Retina (tissue), 1 donor: ENCODE measurements around the gene FBXO21.
"Not testable (repeated sequence)": the region's sequence is repeated elsewhere in the genome, so short reads cannot be mapped to it uniquely, and the experiment has no call there.

Experiments used
- DNase-seq: peaks from one replicate; pipeline ENCODE4 v3.0.0-alpha.2; 2016

FBXO21 gene

GRCh38 chr12:117199956-117200744 lies 9.9 kb upstream of the FBXO21 start:
- DNase-seq: not testable (repeated sequence)

- not testable (repeated sequence) for DNase-seq
These were observed 6.1 kb upstream of the FBXO21 start for GRCh38 chr12:117196334-117196733.

- not testable (repeated sequence) for DNase-seq
These were observed 4.8 kb upstream of the FBXO21 start for GRCh38 chr12:117195027-117195426.

- DNase-seq: no peak
These were observed 3.6 kb upstream of the FBXO21 start for GRCh38 chr12:117193903-117194302.

GRCh38 chr12:117192581-117192980 lies 2.3 kb upstream of the FBXO21 start:
- not testable (repeated sequence) for DNase-seq

- DNase-seq: peak; percentile 8
These were observed 1.8 kb upstream of the FBXO21 start for GRCh38 chr12:117192057-117192456.

- DNase-seq: peak; percentile 87
These were observed 503 bp downstream of the FBXO21 start for GRCh38 chr12:117189725-117190209.

- DNase-seq: no peak
These were observed 1.1 kb downstream of the FBXO21 start for GRCh38 chr12:117188961-117189724.

GRCh38 chr12:117188121-117188665 lies 2.1 kb downstream of the FBXO21 start:
- DNase-seq: no peak

- DNase-seq: no peak
These were observed 2.8 kb downstream of the FBXO21 start for GRCh38 chr12:117187421-117187820.

- no peak for DNase-seq
These were observed 7.4 kb downstream of the FBXO21 start for GRCh38 chr12:117182866-117183265.

- DNase-seq: not testable (repeated sequence)
These were observed 8.8 kb downstream of the FBXO21 start for GRCh38 chr12:117181468-117181843.

- DNase-seq: no peak
These were observed 9.4 kb downstream of the FBXO21 start for GRCh38 chr12:117180758-117181467.

GRCh38 chr12:117178745-117179144 lies 11.5 kb downstream of the FBXO21 start:
- no peak for DNase-seq

- no peak for DNase-seq
These were observed 12.0 kb downstream of the FBXO21 start for GRCh38 chr12:117178301-117178700.

- no peak for DNase-seq
These were observed 18.1 kb downstream of the FBXO21 start for GRCh38 chr12:117172168-117172567.

- no peak for DNase-seq
These were observed 18.6 kb downstream of the FBXO21 start for GRCh38 chr12:117171499-117172162.

GRCh38 chr12:117169548-117169947 lies 20.7 kb downstream of the FBXO21 start:
- no peak for DNase-seq

- no peak for DNase-seq
These were observed 21.3 kb downstream of the FBXO21 start for GRCh38 chr12:117168976-117169375.

GRCh38 chr12:117167769-117168168 lies 22.5 kb downstream of the FBXO21 start:
- DNase-seq: no peak

- DNase-seq: no peak
These were observed 24.2 kb downstream of the FBXO21 start for GRCh38 chr12:117166107-117166506.

- DNase-seq: no peak
These were observed 24.9 kb downstream of the FBXO21 start for GRCh38 chr12:117165342-117165741.
